SH-SY5Y (cell line): ENCODE measurements around the gene CLSTN2.
A peak's percentile ranks its signal among the peaks of the same experiment; 100 is the strongest.

Source experiments
- GATA2 ChIP-seq: IDR thresholded peaks from 2 replicates; pipeline ENCODE4 v1.6.1; 2011; ENCODE audit warnings: mild to moderate bottlenecking, low read depth, low read length
- GATA3 ChIP-seq: IDR thresholded peaks from 2 replicates; pipeline ENCODE4 v1.6.1; 2011; ENCODE audit warnings: low read depth, mild to moderate bottlenecking, low read length, moderate library complexity

Gene CLSTN2

GRCh38 chr3:139954146-139954860 lies 19.3 kb downstream of the CLSTN2 start:
- TF ChIP-seq GATA2: no peak

- TF ChIP-seq GATA3 (no peak), GATA2 (no peak)
Measured at GRCh38 chr3:139957844-139958243, 22.9 kb downstream of the CLSTN2 start.

GRCh38 chr3:139969386-139969785 lies 34.4 kb downstream of the CLSTN2 start:
- TF ChIP-seq GATA3 (no peak), GATA2 (no peak)

GRCh38 chr3:139970526-139970925 lies 35.5 kb downstream of the CLSTN2 start:
- TF ChIP-seq GATA2 (no peak), GATA3 (no peak)

- no peak for TF ChIP-seq GATA2
Measured at GRCh38 chr3:139974809-139975425, 39.9 kb downstream of the CLSTN2 start.

GRCh38 chr3:139975594-139976365 lies 40.8 kb downstream of the CLSTN2 start:
- TF ChIP-seq GATA3 (no peak), GATA2 (peak; percentile 24; the same call in 1 of the 2 replicates)

- no peak for TF ChIP-seq GATA3
- no peak for TF ChIP-seq GATA2
Measured at GRCh38 chr3:139978966-139979365, 44.0 kb downstream of the CLSTN2 start.

GRCh38 chr3:139979991-139980390 lies 45.0 kb downstream of the CLSTN2 start:
- TF ChIP-seq GATA3: no peak
- TF ChIP-seq GATA2: no peak

- no peak for TF ChIP-seq GATA2
- no peak for TF ChIP-seq GATA3
Measured at GRCh38 chr3:139982404-139982803, 47.4 kb downstream of the CLSTN2 start.

- no peak for TF ChIP-seq GATA3
- TF ChIP-seq GATA2: no peak
Measured at GRCh38 chr3:139985576-139985975, 50.6 kb downstream of the CLSTN2 start.

GRCh38 chr3:139987908-139988307 lies 52.9 kb downstream of the CLSTN2 start:
- TF ChIP-seq GATA2 (no peak), GATA3 (no peak)

GRCh38 chr3:139988472-139989156 lies 53.6 kb downstream of the CLSTN2 start:
- TF ChIP-seq GATA2 (no peak), GATA3 (no peak)

- TF ChIP-seq GATA2 (peak; percentile 84), GATA3 (peak; percentile 30; the same call in 1 of the 2 replicates)
Measured at GRCh38 chr3:139994891-139995290, 59.9 kb downstream of the CLSTN2 start.

GRCh38 chr3:140004271-140004670 lies 69.3 kb downstream of the CLSTN2 start:
- TF ChIP-seq GATA3: no peak
- no peak for TF ChIP-seq GATA2
